Esophagus mucosa (tissue), 1 donor: Measurements from ENCODE around the gene PTPRD. TPM values are rescaled to one million over a fixed set of nuclear protein-coding genes. Genes with fewer than 3 reads are reported as not detected.

Source experiments
- ATAC-seq: fragments of 200-7000 bp; cut with Tn5 transposase; one replicate; pipeline ENCODE4 v1.9.1; 2020
- total RNA-seq: library from RNA; stranded (reverse); gene quantifications from one replicate; pipeline ENCODE4 v1.2.4, GENCODE V29; 2023
- donor health status: DM: yes; HTN: yes; CAD: no.

PTPRD gene
- total RNA-seq, 1 donor from 2014 or later: 8.7 TPM

GRCh38 chr9:8880060-8880459, 1732.7 kb downstream of the PTPRD start:
- no peak for ATAC-seq

- ATAC-seq: no peak
These were observed 1733.5 kb downstream of the PTPRD start for GRCh38 chr9:8879284-8879683.

GRCh38 chr9:8877753-8878494, 1734.9 kb downstream of the PTPRD start:
- no peak for ATAC-seq

- no peak for ATAC-seq
These were observed 1736.5 kb downstream of the PTPRD start for GRCh38 chr9:8876303-8876702.

- ATAC-seq: no peak
These were observed 1738.3 kb downstream of the PTPRD start for GRCh38 chr9:8874482-8874881.

GRCh38 chr9:8872802-8873201, 1740.0 kb downstream of the PTPRD start:
- ATAC-seq: no peak

GRCh38 chr9:8871796-8872445, 1740.9 kb downstream of the PTPRD start:
- no peak for ATAC-seq

- ATAC-seq: no peak
These were observed 1741.4 kb downstream of the PTPRD start for GRCh38 chr9:8871396-8871795.

- ATAC-seq: no peak
These were observed 1743.0 kb downstream of the PTPRD start for GRCh38 chr9:8869812-8870211.

- ATAC-seq: no peak
These were observed 1744.2 kb downstream of the PTPRD start for GRCh38 chr9:8868632-8869031.

GRCh38 chr9:8867148-8867547, 1745.7 kb downstream of the PTPRD start:
- no peak for ATAC-seq

GRCh38 chr9:8864545-8864896, 1748.3 kb downstream of the PTPRD start:
- ATAC-seq: no peak

GRCh38 chr9:8863886-8864544, 1748.8 kb downstream of the PTPRD start:
- ATAC-seq: peak; percentile 42

GRCh38 chr9:8863069-8863468, 1749.7 kb downstream of the PTPRD start:
- no peak for ATAC-seq

GRCh38 chr9:8860925-8861324, 1751.9 kb downstream of the PTPRD start:
- no peak for ATAC-seq

GRCh38 chr9:8860086-8860485, 1752.7 kb downstream of the PTPRD start:
- ATAC-seq: no peak

GRCh38 chr9:8859416-8859815, 1753.4 kb downstream of the PTPRD start:
- ATAC-seq: no peak

- ATAC-seq: peak; percentile 43
These were observed 1754.1 kb downstream of the PTPRD start for GRCh38 chr9:8858596-8859161.

- ATAC-seq: peak; percentile 67
These were observed 1754.7 kb downstream of the PTPRD start for GRCh38 chr9:8857926-8858595.

- peak; percentile 25 for ATAC-seq
These were observed 1755.5 kb downstream of the PTPRD start for GRCh38 chr9:8857068-8857925.

GRCh38 chr9:8856396-8857067, 1756.3 kb downstream of the PTPRD start:
- no peak for ATAC-seq
